Measurements from ENCODE around the gene NOVA2.

The NOVA2 gene

GRCh38 chr19:45996933-45997332, 23.3 kb upstream of the NOVA2 start:
- TF ChIP-seq CEBPB (IDR thresholded peaks at IDR 0.05) (no peak), RAD21 (IDR thresholded peaks at IDR 0.05; ENCODE audit: low read depth) (no peak), TEAD4 (IDR thresholded peaks at IDR 0.05) (no peak), REST (IDR thresholded peaks at IDR 0.05; ENCODE audit: low read depth) (no peak), FOXM1 (IDR thresholded peaks at IDR 0.05; ENCODE audit: borderline replicate concordance, low read depth) (no peak), ZBTB7A (IDR thresholded peaks at IDR 0.05; ENCODE audit: low read depth) (no peak)

- no peak for TF ChIP-seq CREB1 (IDR thresholded peaks at IDR 0.05; ENCODE audit: low read depth)
- TF ChIP-seq EP300 (IDR thresholded peaks at IDR 0.05; ENCODE audit: borderline replicate concordance) = no peak
- TF ChIP-seq NFIC (IDR thresholded peaks at IDR 0.05) = no peak
- TF ChIP-seq TEAD4 (IDR thresholded peaks at IDR 0.05) = no peak
- TF ChIP-seq REST (IDR thresholded peaks at IDR 0.05; ENCODE audit: low read depth) = no peak
- 0 out of 2 replicates have a peak, but pooled peaks have one; percentile 6 for TF ChIP-seq ZBTB7A (IDR thresholded peaks at IDR 0.05; ENCODE audit: low read depth)
- no peak for TF ChIP-seq CEBPB (IDR thresholded peaks at IDR 0.05)
Observed at GRCh38 chr19:45995715-45996385, 22.2 kb upstream of the NOVA2 start.

GRCh38 chr19:45994998-45995714, 21.5 kb upstream of the NOVA2 start, which contains the start of gene CCDC61:
CCDC61 (plus strand) TSS chr19:45995467; CDS start chr19:46003019, 7,552 bp downstream.
- TF ChIP-seq EGR1 (IDR thresholded peaks at IDR 0.05) = no peak
- TF ChIP-seq REST (IDR thresholded peaks at IDR 0.05; ENCODE audit: low read depth) = no peak
- TF ChIP-seq USF1 (IDR thresholded peaks at IDR 0.05) = peak; percentile 86
- TF ChIP-seq TAF1 (IDR thresholded peaks at IDR 0.05; ENCODE audit: low read depth) = peak; percentile 82
- peak; percentile 21; the same call in 1 of the 2 replicates for TF ChIP-seq YY1 (IDR thresholded peaks at IDR 0.05; ENCODE audit: low read depth)
- no peak; the same call in 1 of the 2 replicates for TF ChIP-seq TCF12 (IDR thresholded peaks at IDR 0.05; ENCODE audit: low read depth)
- TF ChIP-seq EP300 (IDR thresholded peaks at IDR 0.05; ENCODE audit: borderline replicate concordance) = no peak
- peak; percentile 81 for TF ChIP-seq CREB1 (IDR thresholded peaks at IDR 0.05; ENCODE audit: low read depth)
- no peak for TF ChIP-seq FOXM1 (IDR thresholded peaks at IDR 0.05; ENCODE audit: borderline replicate concordance, low read depth)
- TF ChIP-seq ZBTB7A (IDR thresholded peaks at IDR 0.05; ENCODE audit: low read depth) = peak; percentile 58; the same call in 1 of the 2 replicates
- TF ChIP-seq TEAD4 (IDR thresholded peaks at IDR 0.05) = no peak
- TF ChIP-seq MAX (IDR thresholded peaks at IDR 0.05) = peak; percentile 67
- TF ChIP-seq NFIC (IDR thresholded peaks at IDR 0.05) = no peak
- no peak for TF ChIP-seq CEBPB (IDR thresholded peaks at IDR 0.05)
- no peak for TF ChIP-seq RAD21 (IDR thresholded peaks at IDR 0.05; ENCODE audit: low read depth)

- TF ChIP-seq NFIC (IDR thresholded peaks at IDR 0.05) (no peak), TCF12 (IDR thresholded peaks at IDR 0.05; ENCODE audit: low read depth) (no peak), CEBPB (IDR thresholded peaks at IDR 0.05) (no peak), REST (IDR thresholded peaks at IDR 0.05; ENCODE audit: low read depth) (no peak), FOXM1 (IDR thresholded peaks at IDR 0.05; ENCODE audit: borderline replicate concordance, low read depth) (no peak), RAD21 (IDR thresholded peaks at IDR 0.05; ENCODE audit: low read depth) (no peak), ZBTB7A (IDR thresholded peaks at IDR 0.05; ENCODE audit: low read depth) (no peak), USF1 (IDR thresholded peaks at IDR 0.05) (no peak), TEAD4 (IDR thresholded peaks at IDR 0.05) (no peak)
Observed at GRCh38 chr19:45994456-45994997, 20.9 kb upstream of the NOVA2 start.

All from Ishikawa (cell line).